DOHH2 (cell line): ENCODE data around the gene NUP62.

Source experiments
- H3F3A ChIP-seq: fragments of 200-600 bp; sonication (generic), shearing (Covaris generic); 2 replicates; pipeline ENCODE4 v1.6.0; 2016; ENCODE audit warnings: antibody characterized with exemption, mild to moderate bottlenecking; ENCODE audit not compliant: control insufficient read depth, insufficient read depth
- H3K27ac ChIP-seq: fragments of 200-600 bp; sonication (generic); 2 replicates; pipeline ENCODE4 v1.5.1; 2014; ENCODE audit warnings: low read depth, mild to moderate bottlenecking, low read length, moderate library complexity
- H3K27me3 ChIP-seq: fragments of 200-600 bp; sonication (generic); 2 replicates; pipeline ENCODE4 v1.6.1; 2014; ENCODE audit warnings: mild to moderate bottlenecking, low read length, mixed read lengths; ENCODE audit not compliant: control insufficient read depth
- H3K36me3 ChIP-seq: fragments of 200-600 bp; sonication (generic); 2 replicates; pipeline ENCODE4 v1.6.1; 2014; ENCODE audit warnings: mild to moderate bottlenecking, low read length, moderate library complexity, mixed read lengths; ENCODE audit not compliant: control insufficient read depth
- H3K4me1 ChIP-seq: fragments of 200-600 bp; sonication (generic); 2 replicates; pipeline ENCODE4 v1.6.1; 2014; ENCODE audit warnings: mild to moderate bottlenecking, low read length, mixed read lengths; ENCODE audit not compliant: control insufficient read depth
- H3K4me2 ChIP-seq: fragments of 200-600 bp; sonication (generic); 2 replicates; pipeline ENCODE4 v1.6.0; 2014; ENCODE audit warnings: mild to moderate bottlenecking, low read length, moderate library complexity
- H3K4me3 ChIP-seq: fragments of 200-600 bp; sonication (generic); 2 replicates; pipeline ENCODE4 v1.5.1; 2014; ENCODE audit warnings: mild to moderate bottlenecking, low read length, mixed read lengths
- H3K79me2 ChIP-seq: fragments of 200-600 bp; sonication (generic); 2 replicates; pipeline ENCODE4 v1.6.1; 2014; ENCODE audit warnings: mild to moderate bottlenecking, low read length, mixed read lengths; ENCODE audit not compliant: control insufficient read depth
- H3K9me2 ChIP-seq: fragments of 200-600 bp; sonication (generic); replicated peaks from 2 replicates; pipeline ENCODE4 v1.6.1; 2014; ENCODE audit warnings: mild to moderate bottlenecking, low read length, mixed read lengths; ENCODE audit not compliant: control insufficient read depth
- H3K9me3 ChIP-seq: fragments of 200-600 bp; sonication (generic); 2 replicates; pipeline ENCODE4 v1.6.1; 2014; ENCODE audit warnings: antibody characterized with exemption, low read length, mixed read lengths; ENCODE audit not compliant: control insufficient read depth, insufficient read depth
- H4K20me1 ChIP-seq: fragments of 200-600 bp; sonication (generic); 2 replicates; pipeline ENCODE4 v1.6.0; 2014; ENCODE audit warnings: low read depth, mild to moderate bottlenecking, antibody characterized with exemption, low read length, moderate library complexity; ENCODE audit not compliant: control insufficient read depth, insufficient read depth
- EZH2phosphoT487 ChIP-seq: fragments of 200-600 bp; sonication (generic); IDR thresholded peaks from 2 replicates; pipeline ENCODE4 v1.6.1; 2017; ENCODE audit warnings: borderline replicate concordance, mild to moderate bottlenecking, antibody characterized with exemption, low read length, moderate library complexity, mixed read lengths
- TF ChIP-seq, protein P1 (sequence below): fragments of 200-600 bp; sonication (generic); IDR thresholded peaks from one replicate; pipeline ENCODE4 v1.5.1; 2014; ENCODE audit warnings: antibody characterized with exemption, mild to moderate bottlenecking, low read depth, low read length; ENCODE audit not compliant: poor library complexity, severe bottlenecking

Gene NUP62

DNA sequence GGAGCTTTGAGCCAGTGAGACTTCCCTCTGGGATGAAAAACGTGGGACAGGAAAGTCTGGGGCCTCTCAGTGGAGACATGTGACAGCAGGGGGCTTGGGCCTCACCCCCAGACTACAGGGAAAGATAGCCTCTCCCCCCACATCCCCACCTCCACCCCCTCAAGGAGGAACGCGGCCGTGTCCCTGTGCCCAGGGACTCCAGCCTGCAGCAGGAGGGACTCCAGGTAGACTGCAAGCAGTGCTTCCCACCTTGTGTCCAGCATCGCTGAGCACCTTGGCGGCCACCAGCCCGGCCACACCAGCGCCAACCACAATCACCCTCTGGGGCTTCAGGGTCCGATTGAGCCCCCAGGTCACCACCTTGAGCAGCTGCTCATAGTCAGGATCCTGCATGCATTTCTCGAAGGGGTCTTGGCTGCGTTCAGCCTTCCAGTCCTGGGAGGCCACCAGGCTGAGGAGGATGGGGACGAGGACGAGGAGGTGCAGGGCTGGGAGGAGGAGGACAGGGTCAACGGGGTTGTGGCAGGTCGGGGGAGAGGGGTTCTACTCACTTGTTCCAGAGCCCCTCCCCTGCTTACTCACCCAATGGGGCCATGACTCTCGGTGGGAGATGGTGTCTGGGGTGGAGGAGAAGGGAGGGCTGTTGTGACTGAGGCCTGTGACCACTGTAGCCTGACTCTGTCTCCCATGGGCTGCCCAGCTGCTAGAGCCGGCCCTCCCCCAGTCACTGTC is 33.6 kb downstream of the NUP62 start:
- peaks cover 27% of the 10 kb centered on the region for H3K4me1 ChIP-seq
- H3K79me2 ChIP-seq: no peaks in the 10 kb centered on the region
- TF ChIP-seq, protein P1, sequence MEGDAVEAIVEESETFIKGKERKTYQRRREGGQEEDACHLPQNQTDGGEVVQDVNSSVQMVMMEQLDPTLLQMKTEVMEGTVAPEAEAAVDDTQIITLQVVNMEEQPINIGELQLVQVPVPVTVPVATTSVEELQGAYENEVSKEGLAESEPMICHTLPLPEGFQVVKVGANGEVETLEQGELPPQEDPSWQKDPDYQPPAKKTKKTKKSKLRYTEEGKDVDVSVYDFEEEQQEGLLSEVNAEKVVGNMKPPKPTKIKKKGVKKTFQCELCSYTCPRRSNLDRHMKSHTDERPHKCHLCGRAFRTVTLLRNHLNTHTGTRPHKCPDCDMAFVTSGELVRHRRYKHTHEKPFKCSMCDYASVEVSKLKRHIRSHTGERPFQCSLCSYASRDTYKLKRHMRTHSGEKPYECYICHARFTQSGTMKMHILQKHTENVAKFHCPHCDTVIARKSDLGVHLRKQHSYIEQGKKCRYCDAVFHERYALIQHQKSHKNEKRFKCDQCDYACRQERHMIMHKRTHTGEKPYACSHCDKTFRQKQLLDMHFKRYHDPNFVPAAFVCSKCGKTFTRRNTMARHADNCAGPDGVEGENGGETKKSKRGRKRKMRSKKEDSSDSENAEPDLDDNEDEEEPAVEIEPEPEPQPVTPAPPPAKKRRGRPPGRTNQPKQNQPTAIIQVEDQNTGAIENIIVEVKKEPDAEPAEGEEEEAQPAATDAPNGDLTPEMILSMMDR: no peak
- no peak for TF ChIP-seq EZH2phosphoT487
- H3K4me2 ChIP-seq: no peak overlapping the region
- H3K9me2 ChIP-seq: no peaks in the 10 kb centered on the region
- H3F3A ChIP-seq: no peaks in the 10 kb centered on the region; the same call in 1 of the 2 replicates
- H3K27ac ChIP-seq: no peak overlapping the region
- H3K27me3 ChIP-seq: peaks cover 48% of the 10 kb centered on the region
- no peaks in the 10 kb centered on the region for H3K36me3 ChIP-seq
- H4K20me1 ChIP-seq: no peaks in the 10 kb centered on the region
- no peak overlapping the region for H3K4me3 ChIP-seq
- no peaks in the 10 kb centered on the region for H3K9me3 ChIP-seq

DNA sequence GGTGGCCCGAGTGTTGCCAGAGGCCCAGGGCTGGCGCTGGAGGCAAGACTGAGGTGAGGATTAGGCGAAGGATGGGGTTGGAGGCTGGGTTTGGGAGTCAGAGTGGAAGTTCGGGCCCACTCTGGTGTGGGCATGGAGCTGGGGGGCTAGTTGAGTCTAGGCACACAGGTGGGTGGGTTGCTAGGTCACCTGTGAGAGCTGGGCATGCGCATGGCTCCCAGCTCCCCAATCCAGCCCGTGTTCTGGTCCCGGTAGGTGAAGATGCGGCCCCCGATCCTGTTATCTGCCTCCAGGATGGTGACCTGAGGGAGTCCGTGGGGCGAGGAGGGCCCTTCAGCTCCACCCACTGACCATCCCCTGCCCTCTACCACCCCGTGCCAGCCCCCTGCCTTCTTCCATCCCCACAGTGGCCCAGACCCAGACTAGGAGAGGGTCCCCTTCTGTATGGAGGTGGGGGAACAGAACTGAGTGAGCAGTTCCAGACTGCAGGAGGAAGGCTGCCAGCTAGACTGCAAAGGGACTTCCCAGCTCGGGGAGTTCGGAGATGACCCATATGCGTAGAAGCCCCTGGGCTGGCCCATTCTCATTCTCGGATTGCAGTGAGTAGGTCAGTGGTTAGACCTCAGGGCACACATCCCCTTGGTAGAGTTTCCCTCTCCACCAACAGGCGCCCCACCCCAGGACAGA is 34.3 kb downstream of the NUP62 start:
- Histone ChIP-seq H3K79me2 (no peaks in the 10 kb centered on the region), H3K27me3 (peaks cover 48% of the 10 kb centered on the region), H3K27ac (no peak overlapping the region), H4K20me1 (no peaks in the 10 kb centered on the region), H3K4me2 (no peak overlapping the region), H3K9me2 (no peaks in the 10 kb centered on the region), H3K9me3 (no peaks in the 10 kb centered on the region), H3K4me1 (peaks cover 32% of the 10 kb centered on the region), H3F3A (no peaks in the 10 kb centered on the region; the same call in 1 of the 2 replicates), H3K36me3 (no peaks in the 10 kb centered on the region), H3K4me3 (no peak overlapping the region)
- TF ChIP-seq EZH2phosphoT487: no peak
- TF ChIP-seq, protein P1: no peak

DNA sequence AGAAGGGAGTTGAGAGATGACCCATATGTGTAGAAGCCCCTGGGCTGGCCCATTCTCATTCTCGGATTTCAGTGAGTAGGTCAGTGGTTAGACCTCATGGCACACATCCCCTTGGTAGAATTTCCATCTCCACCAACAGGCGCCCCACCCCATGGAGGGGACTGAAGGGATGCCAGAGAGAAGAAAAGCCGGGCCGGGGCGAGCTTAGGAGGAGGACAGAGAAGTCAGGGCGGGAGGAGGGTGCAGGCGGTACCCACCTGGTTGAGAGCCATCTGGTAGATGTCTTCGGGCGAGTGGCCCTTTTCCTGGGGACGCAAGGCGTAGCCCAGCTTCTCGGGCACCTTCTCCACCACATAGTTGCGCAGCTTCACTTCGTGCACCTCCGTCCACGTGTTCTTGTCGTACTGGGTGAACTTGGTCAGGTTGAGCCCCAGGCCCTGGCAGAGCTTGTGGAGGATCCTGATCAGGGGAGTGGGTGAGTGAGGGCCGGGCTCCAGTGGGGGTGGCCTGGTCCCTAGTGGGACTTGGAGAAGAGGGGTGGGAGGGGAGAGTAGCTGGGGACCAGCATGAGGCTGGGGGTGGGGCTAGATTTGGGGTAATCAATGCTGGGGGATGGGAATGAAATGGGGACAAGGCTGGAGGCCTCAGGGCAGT is 35.2 kb downstream of the NUP62 start:
- Histone ChIP-seq H3K27me3 (peaks cover 53% of the 10 kb centered on the region), H3K9me2 (no peaks in the 10 kb centered on the region), H3K79me2 (no peaks in the 10 kb centered on the region), H3K4me1 (peaks cover 41% of the 10 kb centered on the region), H4K20me1 (no peaks in the 10 kb centered on the region), H3K27ac (no peak overlapping the region), H3K4me2 (no peak overlapping the region), H3K36me3 (no peaks in the 10 kb centered on the region), H3K4me3 (no peak overlapping the region), H3F3A (no peaks in the 10 kb centered on the region; the same call in 1 of the 2 replicates), H3K9me3 (no peaks in the 10 kb centered on the region)
- TF ChIP-seq, protein P1: no peak
- TF ChIP-seq EZH2phosphoT487: no peak
